Endothelial cell of umbilical vein (primary cell): ENCODE measurements around the gene TBX18. TPM values are rescaled to one million over a fixed set of nuclear protein-coding genes. Genes with fewer than 3 reads are reported as not detected.

ENCODE experiments used
- BruUV-seq: library from RNA; stranded (reverse); fragments of 400-500 nt; replicated peaks from 2 replicates; lab custom pipeline; 2021; lab: Mats Ljungman, UMichigan
- CTCF ChIA-PET: fragments of 300-600, 350-600 bp; sonication (Branson Sonifier 250); formaldehyde crosslinking; loops from one replicate; lab custom pipeline; 2021; ENCODE audit warnings: antibody characterized with exemption, inconsistent platforms; lab: Charles Lee
- POLR2A ChIA-PET: fragments of 300-600, 350-600 bp; sonication (Branson Sonifier 250); formaldehyde crosslinking; loops from one replicate; lab custom pipeline; 2021; ENCODE audit warnings: antibody characterized with exemption, inconsistent platforms; lab: Charles Lee
- DNase-seq: peaks from one replicate; pipeline ENCODE4 v3.0.0-alpha.2; 2011; ENCODE audit warnings: low read depth, low spot score
- FAIRE-seq: peaks from 2 replicates; lab custom pipeline; 2011; peaks lifted over from hg19 to GRCh38; lab: Jason Lieb, UNC
- H2AFZ ChIP-seq: 2 replicates; pipeline ENCODE4 v1.6.0; 2012; ENCODE audit warnings: low read depth, low read length, control low read depth, inconsistent platforms
- H3K27ac ChIP-seq: 2 replicates; pipeline ENCODE4 v1.5.1; 2011; ENCODE audit warnings: low read depth, mild to moderate bottlenecking, control low read depth, low read length, moderate library complexity; ENCODE audit not compliant: insufficient read depth
- H3K27me3 ChIP-seq, 2 experiments: 2 replicates each; pipeline versions ENCODE4 v1.6.0 to v1.6.1; 2011; ENCODE audit warnings: low read length in 2 of 2, mixed read lengths in 1 of 2; ENCODE audit not compliant: control insufficient read depth in 2 of 2, insufficient read depth in 2 of 2
- H3K36me3 ChIP-seq, 2 experiments: 2 replicates in 1 of 2; 3 replicates in 1 of 2; pipeline ENCODE4 v1.5.1; 2011; ENCODE audit warnings: low read length in 2 of 2, mild to moderate bottlenecking in 1 of 2, moderate library complexity in 1 of 2; ENCODE audit not compliant: control insufficient read depth in 2 of 2, insufficient read depth in 2 of 2; ENCODE audit errors: extremely low read depth in 1 of 2
- H3K4me1 ChIP-seq: 3 replicates; pipeline ENCODE4 v1.5.1; 2011; ENCODE audit warnings: mild to moderate bottlenecking, low read length; ENCODE audit not compliant: control insufficient read depth, insufficient read depth; ENCODE audit errors: extremely low read depth
- H3K4me2 ChIP-seq: 2 replicates; pipeline ENCODE4 v1.6.1; 2011; ENCODE audit warnings: low read length, control low read depth, mixed read lengths; ENCODE audit not compliant: insufficient read depth
- H3K4me3 ChIP-seq, 3 experiments: fragments of 200-600 bp in 1 of 3; sonication (generic), shearing (Covaris generic) in 1 of 3; replicated peaks in 1 of 3; 2 replicates each; pipeline ENCODE4 v1.5.1; 2011 to 2016; ENCODE audit warnings: control low read depth in 3 of 3, low read length in 3 of 3, mild to moderate bottlenecking in 2 of 3, inconsistent platforms in 1 of 3, low read depth in 1 of 3, moderate library complexity in 1 of 3; ENCODE audit not compliant: insufficient read depth in 1 of 3
- H3K79me2 ChIP-seq: 2 replicates; pipeline ENCODE4 v1.6.0; 2012; ENCODE audit warnings: low read length, inconsistent platforms; ENCODE audit not compliant: control insufficient read depth, insufficient read depth
- H3K9ac ChIP-seq: replicated peaks from 2 replicates; pipeline ENCODE3; 2011; ENCODE audit warnings: low read length, control low read depth; ENCODE audit not compliant: insufficient read depth; ENCODE audit errors: extremely low read depth
- H3K9me1 ChIP-seq: replicated peaks from 3 replicates; pipeline ENCODE4 v1.6.0; 2011; ENCODE audit warnings: mild to moderate bottlenecking, low read length; ENCODE audit not compliant: control insufficient read depth, insufficient read depth; ENCODE audit errors: extremely low read depth
- H3K9me3 ChIP-seq: replicated peaks from 2 replicates; pipeline ENCODE4 v1.5.1; 2012; ENCODE audit warnings: low read length, inconsistent platforms; ENCODE audit not compliant: control insufficient read depth, insufficient read depth
- H4K20me1 ChIP-seq: replicated peaks from 2 replicates; pipeline ENCODE3; 2011; ENCODE audit warnings: mild to moderate bottlenecking, low read length; ENCODE audit not compliant: control insufficient read depth, insufficient read depth; ENCODE audit errors: extremely low read depth
- CTCF ChIP-seq, 2 donors: IDR thresholded peaks; 1 replicate in 1 of 2; 2 replicates in 1 of 2; pipeline ENCODE4 v1.5.1; 2011; ENCODE audit warnings: low read length in 2 of 2, mild to moderate bottlenecking in 2 of 2, moderate library complexity in 2 of 2, control low read depth in 1 of 2, inconsistent platforms in 1 of 2, low read depth in 1 of 2; ENCODE audit not compliant: insufficient read depth in 1 of 2; ENCODE audit errors: extremely low read depth in 1 of 2
- EZH2 ChIP-seq: IDR thresholded peaks from 2 replicates; pipeline ENCODE4 v1.6.1; 2012; ENCODE audit warnings: borderline replicate concordance, low read depth, mild to moderate bottlenecking, moderate library complexity, low read length, inconsistent platforms; ENCODE audit not compliant: severe bottlenecking
- FOS ChIP-seq: IDR thresholded peaks from 2 replicates; pipeline ENCODE4 v1.6.1; 2011; ENCODE audit warnings: mild to moderate bottlenecking, low read length, moderate library complexity, borderline replicate concordance; ENCODE audit not compliant: insufficient read depth
- GATA2 ChIP-seq: IDR thresholded peaks from 2 replicates; pipeline ENCODE4 v1.7.0; 2011; ENCODE audit warnings: low read depth, mild to moderate bottlenecking, moderate library complexity, mixed read lengths, low read length; ENCODE audit not compliant: insufficient read length, insufficient read depth
- JUN ChIP-seq: IDR thresholded peaks from 2 replicates; pipeline ENCODE4 v1.6.1; 2011; ENCODE audit warnings: borderline replicate concordance, low read depth; ENCODE audit not compliant: insufficient read length, insufficient read depth
- MAX ChIP-seq: IDR thresholded peaks from 2 replicates; pipeline ENCODE4 v1.6.1; 2011; ENCODE audit not compliant: insufficient read depth, insufficient read length
- MYC ChIP-seq: IDR thresholded peaks from one replicate; pipeline ENCODE4 v1.6.1; 2011; ENCODE audit warnings: mild to moderate bottlenecking, low read depth, low read length
- POLR2A ChIP-seq: IDR thresholded peaks from 2 replicates; pipeline ENCODE4 v1.6.1; 2012; ENCODE audit warnings: low read depth, mild to moderate bottlenecking, control low read depth, low read length
- POLR2AphosphoS5 ChIP-seq: IDR thresholded peaks from 2 replicates; pipeline ENCODE4 v1.6.1; 2012; ENCODE audit warnings: low read depth, mild to moderate bottlenecking, control low read depth, low read length, moderate library complexity; ENCODE audit not compliant: insufficient read depth
- dilution Hi-C: fragments of 300-500 bp; cut with MboI; formaldehyde crosslinking; loops from one replicate; pipeline ENCODE4 v1.15.0; 2019; ENCODE audit warnings: low sequenced_read_pairs; ENCODE audit not compliant: extremely low pct_ligation_motif_present
- intact Hi-C: fragments of 100-400 bp; cut with micrococcal nuclease; formaldehyde crosslinking; loops from one replicate; pipeline ENCODE4 v1.10.0; 2022
- polyA plus RNA-seq, 4 experiments: library from polyadenylated mRNA; depleted of rRNA in 3 of 4; stranded (reverse) in 3 of 4; unstranded in 1 of 4; fragments of >200 nt; gene quantifications; 2 replicates each; pipeline versions ENCODE4 v1.2.1 to v1.2.3, GENCODE V29; 2011 to 2012; ENCODE audit warnings: missing spikeins in 1 of 4
- total RNA-seq: library from RNA; stranded (reverse); gene quantifications from 2 replicates; pipeline ENCODE4 v1.2.3, GENCODE V29; 2021

Gene TBX18
- total and polyA plus RNA-seq, 2 donors (not counting 3 experiments of a cell fraction or from before 2014, with no cell fraction given) = 28.4 to 60.5 TPM

DNA sequence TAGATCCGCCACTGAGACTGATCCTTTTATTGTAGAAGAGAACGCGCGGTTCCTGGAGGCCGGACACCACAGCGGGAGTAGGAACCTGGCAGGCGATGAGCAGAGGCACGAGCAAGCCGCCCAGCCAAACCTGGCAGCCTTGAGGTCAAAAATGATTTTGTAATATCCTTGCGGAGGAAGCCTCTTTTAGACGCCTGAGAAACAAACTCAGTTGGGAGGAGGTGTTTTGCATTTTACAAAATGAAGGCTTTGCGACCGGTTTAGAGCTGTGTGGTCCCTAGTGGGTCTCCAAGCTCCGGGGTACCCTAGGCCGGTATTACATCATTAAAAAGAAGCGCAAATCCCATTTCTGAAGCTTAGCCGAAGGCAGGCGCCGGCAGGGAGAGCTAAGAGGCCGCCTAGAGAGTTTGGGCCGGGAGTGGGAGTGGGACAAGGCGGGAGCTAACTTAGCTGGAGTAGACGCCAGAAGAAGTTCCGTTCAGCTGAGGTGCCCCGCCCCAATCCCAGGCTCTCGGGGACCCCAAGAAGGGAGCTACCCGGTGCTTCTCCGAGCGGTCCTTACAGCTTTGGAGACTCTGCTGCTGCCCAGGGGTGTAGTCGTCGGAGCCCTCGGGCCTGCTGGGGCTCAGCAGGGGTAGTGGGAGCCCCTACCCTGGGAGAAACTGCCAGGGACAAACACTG is 1.9 kb upstream of the TBX18 start:
- Histone ChIP-seq H3K36me3 (peaks cover 0 to under 1% of the 10 kb centered on the region in 2 experiments), H3K4me1 (peaks cover 18% of the 10 kb centered on the region), H3K79me2 (peaks cover 25% of the 10 kb centered on the region), H3K9ac (no peak overlapping the region), H2AFZ (no peak overlapping the region), H3K9me3 (no peaks in the 10 kb centered on the region), H4K20me1 (no peaks in the 10 kb centered on the region), H3K4me3 (no peak overlapping the region), H3K9me1 (no peaks in the 10 kb centered on the region), H3K4me2 (no peak overlapping the region), H3K27ac (no peak overlapping the region), H3K27me3 (peaks cover 31 to 55% of the 10 kb centered on the region in 2 experiments)
- POLR2A ChIA-PET = interaction anchor here (0.7 kb wide), 1 partner anchor 213 kb away, joined by 3 read pairs; no protein-coding TSS in a partner anchor
- TF ChIP-seq MYC (no peak), POLR2AphosphoS5 (no peak), CTCF (IDR thresholded peaks at IDR 0.05; ENCODE audit: extremely low read depth in 1 of 2, insufficient read depth in 1 of 2, low read depth in 1 of 2, low read length in 2 of 2) (no peak), POLR2A (no peak), MAX (no peak), GATA2 (no peak), FOS (no peak), JUN (no peak), EZH2 (no peak)
- dilution Hi-C loops (no loop called here), intact Hi-C loops (loop anchor here (10.0 kb wide), 2 partner anchors 639 to 909 kb away; no protein-coding TSS in a partner anchor)
- BruUV-seq = no TSS peak
- CTCF ChIA-PET = interaction anchor here (0.8 to 5.5 kb wide), 4 partner anchors 8 to 344 kb away, joined by 3 to 70 read pairs (median 4); no protein-coding TSS in a partner anchor
- DNase-seq (no peak), FAIRE-seq (no peak)
